SK-N-MC (cell line): Measurements from ENCODE around the gene ZNF267.
"Not testable (repeated sequence)": the region's sequence is repeated elsewhere in the genome, so short reads cannot be mapped to it uniquely, and the experiment has no call there.

Experiments
- DNase-seq: peaks from one replicate; pipeline ENCODE4 v3.0.0-alpha.2; 2011; ENCODE audit warnings: low read depth, low spot score
- H3K27ac ChIP-seq: fragments of 200-600 bp; sonication (generic); 2 replicates; pipeline ENCODE4 v1.5.1; 2016; ENCODE audit warnings: mixed run types
- H3K36me3 ChIP-seq: fragments of 200-600 bp; sonication (generic); 2 replicates; pipeline ENCODE4 v1.6.1; 2017; ENCODE audit warnings: antibody characterized with exemption, low read length, mixed read lengths; ENCODE audit not compliant: insufficient read depth
- H3K4me3 ChIP-seq: fragments of 200-600 bp; sonication (generic); 2 replicates; pipeline ENCODE4 v1.5.1; 2016
- H3K9ac ChIP-seq: fragments of 200-600 bp; sonication (generic); 2 replicates; pipeline ENCODE4 v1.8.0; 2017; ENCODE audit warnings: mixed run types, mixed read lengths; ENCODE audit not compliant: insufficient read length
- H3K9me3 ChIP-seq: fragments of 200-600 bp; sonication (generic); 2 replicates; pipeline ENCODE4 v1.6.1; 2017; ENCODE audit warnings: low read depth, mild to moderate bottlenecking, antibody characterized with exemption, low read length, moderate library complexity, mixed read lengths
- EZH2 ChIP-seq: fragments of 200-600 bp; sonication (generic); IDR thresholded peaks from one replicate; pipeline ENCODE4 v1.6.1; 2017; ENCODE audit warnings: antibody characterized with exemption
- FOXP2 ChIP-seq: optimal IDR thresholded peaks from 2 replicates; pipeline ENCODE3; 2011; ENCODE audit warnings: mild to moderate bottlenecking, moderate library complexity; ENCODE audit not compliant: insufficient read depth; ENCODE audit errors: extremely low read length, control extremely low read depth
- POLR2AphosphoS5 ChIP-seq: IDR thresholded peaks from 2 replicates; pipeline ENCODE4 v1.6.1; 2012; ENCODE audit warnings: mild to moderate bottlenecking, low read depth, low read length, borderline replicate concordance

Gene ZNF267

DNA sequence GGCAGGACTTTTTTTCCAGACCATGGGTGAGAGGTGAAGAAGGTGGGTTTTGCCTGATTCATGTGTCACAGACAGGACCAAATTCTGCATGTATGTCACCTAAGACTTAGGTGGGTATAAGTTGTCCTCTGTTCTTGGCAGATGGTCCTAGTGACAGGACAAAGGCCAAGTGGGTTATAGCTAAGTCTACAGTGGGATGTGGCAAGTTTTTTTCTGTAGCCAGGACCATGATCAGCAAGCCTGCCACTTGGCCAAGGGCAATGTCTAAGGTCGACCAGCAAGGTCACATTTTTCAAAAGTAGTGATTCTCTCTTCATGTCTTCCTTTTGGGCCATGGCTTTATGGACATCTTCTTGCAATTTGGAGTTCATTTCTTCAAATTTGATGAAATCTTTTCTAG is 20.2 kb downstream of the ZNF267 start:
- Histone ChIP-seq H3K9ac (no peak overlapping the region), H3K4me3 (no peak overlapping the region), H3K27ac (no peak overlapping the region), H3K36me3 (peaks cover 97% of the 10 kb centered on the region), H3K9me3 (peaks cover 39% of the 10 kb centered on the region)
- no peak for TF ChIP-seq POLR2AphosphoS5
- TF ChIP-seq EZH2: no peak
- no peak for TF ChIP-seq FOXP2
- no peak for DNase-seq

DNA sequence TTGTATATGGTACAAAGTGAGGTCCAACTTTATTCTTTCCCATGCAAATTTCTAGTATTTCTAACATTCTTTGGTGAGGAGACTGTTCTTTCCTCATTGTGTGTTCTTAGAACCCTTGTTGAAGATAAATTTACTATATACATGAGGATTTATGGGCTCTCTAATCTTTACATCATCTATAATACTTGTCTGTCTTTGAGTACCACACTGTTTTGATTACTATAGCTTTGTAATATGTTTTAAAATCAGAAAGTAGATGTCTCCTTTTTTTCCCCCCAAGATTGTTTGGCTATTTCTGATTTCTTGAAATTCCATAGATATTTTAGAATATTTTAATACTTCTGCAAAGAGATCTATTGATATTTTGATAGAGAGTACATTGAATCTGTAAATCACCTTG is 23.7 kb downstream of the ZNF267 start:
- H3K36me3 ChIP-seq: peaks cover 63% of the 10 kb centered on the region
- no peak overlapping the region for H3K27ac ChIP-seq
- H3K4me3 ChIP-seq: no peak overlapping the region
- H3K9ac ChIP-seq: no peak overlapping the region
- TF ChIP-seq EZH2 (no peak), POLR2AphosphoS5 (no peak), FOXP2 (no peak)
- peaks cover 28% of the 10 kb centered on the region; the same call in 1 of the 2 replicates for H3K9me3 ChIP-seq
- DNase-seq: no peak

DNA sequence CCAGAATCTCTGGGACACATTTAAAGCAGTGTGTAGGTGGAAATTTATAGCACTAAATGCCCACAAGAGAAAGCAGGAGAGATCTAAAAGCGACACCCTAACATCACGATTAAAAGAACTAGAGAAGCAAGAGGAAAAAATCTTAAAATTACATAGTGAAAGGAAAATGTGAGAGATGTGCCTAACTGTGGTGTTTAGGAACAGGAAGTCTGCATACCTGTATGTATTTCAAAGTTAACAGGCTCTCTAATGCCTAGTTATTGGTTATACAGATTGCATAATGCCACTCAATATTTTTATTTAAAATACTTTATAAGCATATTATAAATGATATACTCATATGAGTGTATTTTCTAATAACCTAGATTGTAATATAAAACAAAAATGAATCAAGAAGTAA is 25.9 kb downstream of the ZNF267 start:
- H3K4me3 ChIP-seq: no peak overlapping the region
- no peak overlapping the region for H3K9ac ChIP-seq
- no peak for DNase-seq
- H3K27ac ChIP-seq: no peak overlapping the region
- peaks cover 23% of the 10 kb centered on the region; the same call in 1 of the 2 replicates for H3K9me3 ChIP-seq
- no peak for TF ChIP-seq FOXP2
- TF ChIP-seq POLR2AphosphoS5: no peak
- TF ChIP-seq EZH2: no peak
- peaks cover 42% of the 10 kb centered on the region for H3K36me3 ChIP-seq

DNA sequence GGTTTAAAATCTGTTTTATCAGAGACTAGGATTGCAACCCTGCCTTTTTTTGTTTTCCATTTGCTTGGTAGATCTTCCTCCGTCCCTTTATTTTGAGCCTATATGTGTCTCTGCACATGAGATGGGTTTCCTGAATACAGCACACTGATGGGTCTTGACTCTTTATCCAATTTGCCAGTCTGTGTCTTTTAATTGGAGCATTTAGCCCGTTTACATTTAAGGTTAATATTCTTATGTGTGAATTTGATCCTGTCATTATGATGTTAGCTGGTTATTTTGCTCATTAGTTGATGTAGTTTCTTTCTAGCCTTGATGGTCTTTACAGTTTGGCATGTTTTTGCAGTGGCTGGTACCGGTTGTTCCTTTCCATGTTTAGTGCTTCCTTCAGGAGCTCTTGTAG is 31.0 kb downstream of the ZNF267 start:
- not testable (repeated sequence) for H3K4me3 ChIP-seq, DNase-seq, H3K9ac ChIP-seq, H3K36me3 ChIP-seq, H3K27ac ChIP-seq, H3K9me3 ChIP-seq

DNA sequence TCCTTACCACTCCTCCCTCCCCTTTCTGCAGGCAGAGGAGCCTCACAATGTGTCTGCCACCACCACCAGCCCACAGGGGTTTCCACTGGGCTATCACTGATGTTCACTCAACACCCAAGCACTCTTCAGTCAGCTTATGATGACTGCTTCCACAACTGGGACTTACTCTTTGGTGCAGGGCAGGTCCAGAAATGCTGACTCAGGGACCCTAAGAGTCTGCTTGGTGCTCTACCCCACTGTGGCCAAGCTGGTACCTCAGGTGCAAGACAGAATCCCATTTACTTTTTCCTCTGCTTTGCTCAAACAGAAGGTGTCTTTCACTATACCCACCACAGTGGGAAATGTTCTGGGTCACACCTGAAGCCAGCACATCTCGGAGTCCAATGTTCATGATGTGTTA is 40.1 kb downstream of the ZNF267 start:
- Histone ChIP-seq H3K4me3 (no peak overlapping the region), H3K9me3 (peaks cover 47% of the 10 kb centered on the region), H3K36me3 (peaks cover 52% of the 10 kb centered on the region), H3K9ac (no peak overlapping the region), H3K27ac (no peak overlapping the region)
- no peak for DNase-seq
- TF ChIP-seq POLR2AphosphoS5 (no peak), FOXP2 (no peak), EZH2 (no peak)

DNA sequence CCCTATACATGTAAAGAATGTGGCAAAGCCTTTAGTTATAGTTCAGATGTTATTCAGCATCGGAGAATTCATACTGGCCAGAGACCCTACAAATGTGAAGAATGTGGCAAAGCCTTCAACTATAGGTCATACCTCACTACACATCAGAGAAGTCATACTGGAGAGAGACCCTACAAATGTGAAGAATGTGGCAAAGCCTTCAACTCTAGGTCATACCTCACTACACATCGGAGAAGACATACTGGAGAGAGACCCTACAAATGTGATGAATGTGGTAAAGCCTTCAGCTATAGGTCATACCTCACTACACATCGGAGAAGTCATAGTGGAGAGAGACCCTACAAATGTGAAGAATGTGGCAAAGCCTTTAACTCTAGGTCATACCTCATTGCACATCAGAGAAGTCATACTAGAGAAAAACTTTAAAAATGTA is 42.5 kb downstream of the ZNF267 start:
- Histone ChIP-seq H3K9ac (no peak overlapping the region), H3K36me3 (peaks cover 52% of the 10 kb centered on the region), H3K27ac (no peak overlapping the region), H3K4me3 (no peak overlapping the region), H3K9me3 (peaks cover 37% of the 10 kb centered on the region)
- DNase-seq: no peak
- no peak for TF ChIP-seq FOXP2
- TF ChIP-seq EZH2: no peak
- no peak for TF ChIP-seq POLR2AphosphoS5

DNA sequence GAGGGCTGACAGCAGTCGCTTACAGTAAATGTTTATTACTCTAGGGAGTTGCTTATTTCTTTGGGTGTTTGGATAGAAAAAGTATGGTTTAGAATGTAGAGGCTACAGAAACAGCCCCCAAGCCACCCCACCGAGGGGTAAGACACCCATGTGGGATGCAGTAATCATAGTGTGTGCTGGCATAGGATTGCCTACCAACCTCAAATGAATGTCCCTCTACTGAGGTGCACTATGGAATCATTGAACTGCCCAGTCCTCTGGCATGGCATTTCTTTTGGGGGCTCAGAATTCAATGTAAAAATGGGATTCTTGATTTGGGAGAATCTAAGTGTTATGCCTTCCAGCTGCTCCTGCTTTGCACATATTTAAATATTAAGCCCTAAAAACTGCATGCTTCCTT is 46.8 kb downstream of the ZNF267 start:
- H3K9ac ChIP-seq: no peak overlapping the region
- TF ChIP-seq POLR2AphosphoS5 (no peak), FOXP2 (no peak), EZH2 (no peak)
- DNase-seq: no peak
- no peak overlapping the region for H3K4me3 ChIP-seq
- peaks cover 23% of the 10 kb centered on the region for H3K36me3 ChIP-seq
- no peak overlapping the region for H3K27ac ChIP-seq
- peaks cover 11% of the 10 kb centered on the region for H3K9me3 ChIP-seq

DNA sequence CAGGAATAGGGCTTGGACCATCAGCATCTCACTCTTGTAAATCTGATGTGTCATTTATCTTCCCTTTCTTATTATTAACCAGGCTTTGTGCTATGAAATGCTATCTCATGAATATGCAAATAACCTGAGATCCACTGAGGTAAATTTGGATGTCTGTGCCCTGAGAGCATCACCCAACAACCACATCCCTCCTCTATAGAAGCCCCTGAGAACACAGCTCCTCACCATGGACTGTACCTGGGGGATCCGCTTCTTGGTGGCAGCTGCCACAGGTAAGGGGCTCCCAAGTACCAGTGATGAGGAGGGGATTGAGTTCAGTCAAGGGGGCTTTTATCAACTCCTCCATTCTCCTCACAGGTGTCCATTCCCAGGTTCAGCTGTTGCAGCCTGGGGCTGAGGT is 78.2 kb downstream of the ZNF267 start:
- H3K9ac ChIP-seq, H3K4me3 ChIP-seq, H3K9me3 ChIP-seq, H3K36me3 ChIP-seq, DNase-seq, H3K27ac ChIP-seq: not testable (repeated sequence)

DNA sequence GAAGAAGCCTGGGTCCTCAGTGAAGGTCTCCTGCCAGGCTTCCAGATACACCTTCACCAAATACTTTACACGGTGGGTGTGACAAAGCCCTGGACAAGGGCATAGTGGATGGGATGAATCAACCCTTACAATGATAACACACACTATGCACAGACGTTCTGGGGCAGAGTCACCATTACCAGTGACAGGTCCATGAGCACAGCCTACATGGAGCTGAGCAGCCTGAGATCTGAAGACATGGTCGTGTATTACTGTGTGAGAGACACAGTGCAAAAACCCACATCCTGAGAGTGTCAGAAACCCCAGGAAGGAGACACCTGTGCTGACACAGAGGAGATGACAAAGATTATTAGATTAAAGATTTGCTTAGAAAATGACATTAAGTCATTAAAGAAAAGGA is 78.6 kb downstream of the ZNF267 start:
- H3K9me3 ChIP-seq, H3K27ac ChIP-seq, H3K9ac ChIP-seq, H3K36me3 ChIP-seq, DNase-seq, H3K4me3 ChIP-seq: not testable (repeated sequence)

DNA sequence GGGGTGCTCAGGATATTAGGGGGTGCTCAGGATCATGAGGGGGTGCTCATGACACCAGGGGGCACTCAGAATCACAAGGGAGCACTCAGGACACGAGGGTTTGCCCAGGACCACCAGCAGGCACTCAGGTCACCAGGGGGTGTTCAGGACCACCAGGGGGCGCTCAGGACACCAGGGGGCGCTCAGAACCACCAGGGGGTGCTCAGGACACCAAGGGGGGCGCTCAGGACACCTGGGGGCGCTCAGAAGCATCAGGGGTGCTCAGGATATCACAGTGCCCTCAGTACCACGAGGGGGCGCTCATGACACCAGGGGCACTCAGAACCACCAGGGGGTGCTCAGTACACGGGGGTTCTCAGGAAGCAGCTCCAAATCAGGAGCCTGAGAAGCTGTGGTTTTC is 82.6 kb downstream of the ZNF267 start:
- H3K9ac ChIP-seq, H3K27ac ChIP-seq, DNase-seq: not testable (repeated sequence)

DNA sequence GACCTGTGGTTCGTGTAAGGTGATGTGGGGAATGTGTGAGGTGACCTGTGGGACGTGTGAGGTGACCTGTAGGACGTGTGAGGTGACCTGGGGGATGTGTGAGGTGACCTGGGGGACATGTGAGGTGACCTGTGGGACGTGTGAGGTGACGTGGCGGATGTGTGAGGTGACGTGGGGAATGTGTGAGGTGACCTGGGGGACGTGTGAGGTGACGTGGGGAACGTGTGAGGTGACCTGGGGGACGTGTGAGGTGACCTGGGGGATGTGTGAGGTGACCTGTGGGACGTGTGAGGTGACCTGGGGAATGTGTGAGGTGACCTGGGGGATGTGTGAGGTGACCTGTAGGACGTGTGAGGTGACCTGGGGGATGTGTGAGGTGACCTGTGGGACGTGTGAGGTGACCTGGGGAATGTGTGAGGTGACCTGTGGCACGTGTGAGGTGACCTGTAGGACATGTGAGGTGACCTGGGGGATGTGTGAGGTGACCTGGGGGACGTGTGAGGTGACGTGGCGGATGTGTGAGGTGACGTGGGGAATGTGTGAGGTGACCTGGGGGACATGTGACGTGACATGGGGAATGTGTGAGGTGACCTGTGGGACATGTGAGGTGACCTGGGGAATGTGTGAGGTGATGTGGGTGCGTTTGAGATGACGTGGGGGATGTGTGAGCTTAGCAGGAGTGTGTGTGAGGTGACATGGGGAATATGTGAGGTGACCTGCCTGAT is 86.7 kb downstream of the ZNF267 start:
- H3K9me3 ChIP-seq, DNase-seq, H3K36me3 ChIP-seq, H3K4me3 ChIP-seq, H3K9ac ChIP-seq, H3K27ac ChIP-seq: not testable (repeated sequence)

More for the DNA sequence above, 82.6 kb downstream of the ZNF267 start:
- H3K9me3 ChIP-seq, H3K36me3 ChIP-seq, H3K4me3 ChIP-seq: not testable (repeated sequence)
